Fibroblast of the aortic adventitia (primary cell): ENCODE data around the gene SLC37A3. TPM values are rescaled to one million over a fixed set of nuclear protein-coding genes. Genes with fewer than 3 reads are reported as not detected.
A peak's percentile ranks its signal among the peaks of the same experiment; 100 is the strongest.
"Not testable (repeated sequence)": the region's sequence is repeated elsewhere in the genome, so short reads cannot be mapped to it uniquely, and the experiment has no call there.

Experiments
- DNase-seq: peaks from one replicate; pipeline ENCODE4 v3.0.0-alpha.2; 2010; ENCODE audit warnings: low read depth
- H3K4me3 ChIP-seq: 2 replicates; pipeline ENCODE4 v1.5.1; 2011; ENCODE audit warnings: low read depth, mild to moderate bottlenecking, control low read depth, low read length, moderate library complexity
- CTCF ChIP-seq: IDR thresholded peaks from 2 replicates; pipeline ENCODE4 v1.5.1; 2011; ENCODE audit warnings: mild to moderate bottlenecking, low read length, control low read depth, inconsistent platforms; ENCODE audit not compliant: insufficient read depth
- total RNA-seq: library from RNA; depleted of rRNA; stranded (reverse); fragments of >200 nt; gene quantifications from 2 replicates; pipeline ENCODE4 v1.2.3, GENCODE V29; 2012; ENCODE audit warnings: low replicate concordance

Gene SLC37A3
- total RNA-seq, 1 donor: 62.3 TPM

- DNase-seq: peak; percentile 69
- peak overlapping the region; percentile 40 for H3K4me3 ChIP-seq
- no peak for TF ChIP-seq CTCF
Observed at GRCh38 chr7:140349144-140349771, 49.1 kb downstream of the SLC37A3 start.

DNA sequence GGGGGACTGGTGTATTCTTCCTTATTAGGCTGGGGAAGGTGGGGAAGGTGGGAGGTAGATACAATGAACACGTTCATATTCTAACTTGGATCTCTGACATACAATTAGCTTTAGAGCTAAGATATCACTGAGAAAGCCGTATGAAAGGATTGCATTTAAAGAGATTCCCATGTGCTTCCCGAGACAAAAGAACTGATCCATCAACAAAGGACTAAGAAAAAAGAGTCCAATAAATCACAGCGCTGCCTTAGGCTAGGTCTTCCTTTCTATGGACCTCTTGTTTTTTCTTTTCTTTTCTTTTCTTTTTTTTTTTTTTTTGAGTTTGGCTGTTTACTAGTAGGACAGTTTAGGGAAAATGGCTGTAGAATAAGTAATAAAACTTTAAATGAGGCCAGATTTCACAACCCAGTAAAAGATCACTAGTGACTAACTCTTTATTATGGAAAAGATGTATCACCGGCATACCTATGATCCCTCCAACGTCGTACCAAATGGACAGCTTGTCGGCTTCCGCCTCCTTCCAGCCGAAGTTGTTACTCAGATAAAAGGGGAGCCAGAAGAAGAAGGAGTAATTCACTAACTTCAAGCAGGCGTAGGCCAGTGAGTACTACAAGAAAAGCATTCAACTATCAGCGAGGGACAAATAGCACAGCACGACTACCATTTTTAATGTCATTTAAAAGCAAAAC, 50.0 kb downstream of the SLC37A3 start:
- H3K4me3 ChIP-seq: no peak overlapping the region
- no peak for TF ChIP-seq CTCF
- peak; percentile 55 for DNase-seq

GRCh38 chr7:140347218-140347617, 51.1 kb downstream of the SLC37A3 start:
- no peak for TF ChIP-seq CTCF
- DNase-seq: no peak
- no peak overlapping the region for H3K4me3 ChIP-seq

DNA sequence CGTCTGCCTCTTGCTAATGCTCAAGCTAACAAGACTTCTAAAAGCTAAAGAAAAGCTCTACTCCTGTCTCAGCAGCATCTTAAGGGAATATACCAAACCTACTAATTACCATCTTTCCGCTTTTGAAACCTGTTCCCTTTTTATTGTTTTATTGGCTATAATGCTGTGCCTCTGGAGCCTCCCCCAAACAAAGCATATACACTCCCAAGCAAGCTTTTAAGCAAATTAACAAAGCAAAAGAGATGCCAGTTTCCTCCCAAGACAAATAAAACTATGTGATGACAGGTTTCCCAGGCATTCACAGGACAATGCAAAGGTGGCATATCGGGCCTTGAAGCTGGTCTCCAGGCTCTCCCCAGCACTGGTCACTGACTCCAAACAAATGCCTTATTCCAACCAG, 52.9 kb downstream of the SLC37A3 start:
- no peak overlapping the region for H3K4me3 ChIP-seq
- TF ChIP-seq CTCF: no peak
- no peak for DNase-seq

DNA sequence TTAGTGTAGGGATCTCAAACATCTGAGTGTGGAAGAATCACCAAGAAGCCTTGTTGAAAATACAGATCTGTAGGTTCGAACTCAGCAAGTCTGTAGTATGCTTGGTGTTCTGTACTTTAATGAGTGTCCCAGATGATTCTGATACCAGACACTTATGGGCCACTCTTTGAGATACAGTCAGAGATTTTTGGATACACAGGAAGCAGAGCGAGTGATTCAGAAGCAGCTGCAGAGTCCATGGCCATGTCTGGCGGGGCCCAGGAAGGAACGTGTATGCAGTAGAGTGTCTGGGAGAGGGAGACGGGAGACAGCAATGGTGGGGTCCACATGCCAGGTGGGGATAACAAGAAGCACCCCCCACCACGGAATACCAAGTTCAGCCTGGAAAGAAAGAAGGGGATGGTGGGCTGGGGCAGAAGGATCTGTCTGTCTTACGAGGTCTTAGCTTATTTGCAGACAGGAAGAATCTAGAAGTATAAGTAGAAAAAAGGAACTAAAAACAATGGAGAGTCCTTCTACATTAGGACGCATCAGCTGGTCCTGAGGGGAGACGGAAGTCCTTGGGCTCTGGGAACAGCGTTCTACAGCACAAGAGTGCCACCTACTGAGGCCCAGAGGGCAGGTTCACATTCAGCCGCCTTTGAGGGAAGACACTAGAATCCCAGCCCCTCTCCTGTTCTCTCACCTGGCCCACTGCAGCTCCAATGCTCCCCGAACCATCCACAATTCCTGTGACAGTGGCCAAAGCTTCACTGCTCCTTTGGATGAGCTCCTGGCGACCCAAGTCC, 55.4 kb downstream of the SLC37A3 start:
- peak; percentile 26 for DNase-seq
- no peak overlapping the region for H3K4me3 ChIP-seq
- peak; percentile 41 for TF ChIP-seq CTCF

- not testable (repeated sequence) for H3K4me3 ChIP-seq, DNase-seq
Observed at GRCh38 chr7:140338959-140339358, 59.4 kb downstream of the SLC37A3 start.
